ENCODE measurements around the gene ANKRD62.
"Not testable (repeated sequence)": the region's sequence is repeated elsewhere in the genome, so short reads cannot be mapped to it uniquely, and the experiment has no call there.

The ANKRD62 gene

DNA sequence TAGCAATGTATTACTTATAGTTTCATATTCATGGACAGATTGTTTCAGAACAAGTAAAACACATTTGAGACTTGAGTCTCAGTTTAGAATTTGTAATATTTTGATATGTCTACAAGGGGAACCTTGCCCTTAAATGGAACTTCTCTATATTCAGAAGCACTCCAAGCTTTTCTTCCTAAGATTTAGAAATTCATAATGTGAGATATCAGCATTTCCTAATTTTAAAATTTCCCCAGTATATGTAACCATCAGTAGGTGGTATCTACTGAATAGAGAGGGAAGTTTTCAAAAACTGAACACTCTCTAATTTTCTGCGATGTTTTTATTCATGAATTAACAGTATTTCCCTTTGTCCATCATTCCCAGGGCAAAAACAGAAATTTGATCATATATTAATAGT, 7.6 kb downstream of the ANKRD62 start:
- no peak for DNase-seq

DNA sequence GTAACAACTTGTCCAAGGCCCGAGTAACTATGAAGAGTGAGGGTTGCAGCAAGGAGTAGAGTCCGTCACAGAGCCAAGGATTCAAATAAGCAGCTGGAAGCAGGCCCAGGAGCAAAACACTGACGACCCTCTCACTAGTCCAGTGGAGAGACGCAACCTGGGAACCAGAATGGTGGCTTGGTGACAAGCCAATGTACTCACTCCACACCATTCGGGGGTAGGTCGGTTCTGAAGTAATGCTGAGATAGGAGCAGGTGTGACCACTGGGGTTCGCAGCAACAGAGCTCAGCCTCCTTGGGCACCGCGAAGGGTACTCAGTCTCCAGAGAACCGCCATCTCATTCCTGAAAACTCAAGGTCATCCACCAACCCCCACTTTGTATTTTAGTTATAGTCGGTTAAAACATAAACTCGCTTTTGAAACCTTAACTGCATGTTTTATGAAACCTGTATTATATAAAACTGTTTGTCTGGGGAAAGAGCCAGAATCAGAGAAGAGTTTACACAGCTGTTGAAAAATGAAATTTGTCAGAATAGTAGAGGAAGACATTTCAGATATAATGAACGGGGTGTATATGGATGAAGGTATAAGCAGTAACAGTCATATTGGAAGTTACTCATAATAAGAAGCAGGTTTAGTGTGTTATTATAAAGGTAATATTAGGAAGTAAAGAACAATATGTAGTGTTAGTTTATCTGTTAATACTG, 8.6 kb downstream of the ANKRD62 start:
- no peak for DNase-seq

DNA sequence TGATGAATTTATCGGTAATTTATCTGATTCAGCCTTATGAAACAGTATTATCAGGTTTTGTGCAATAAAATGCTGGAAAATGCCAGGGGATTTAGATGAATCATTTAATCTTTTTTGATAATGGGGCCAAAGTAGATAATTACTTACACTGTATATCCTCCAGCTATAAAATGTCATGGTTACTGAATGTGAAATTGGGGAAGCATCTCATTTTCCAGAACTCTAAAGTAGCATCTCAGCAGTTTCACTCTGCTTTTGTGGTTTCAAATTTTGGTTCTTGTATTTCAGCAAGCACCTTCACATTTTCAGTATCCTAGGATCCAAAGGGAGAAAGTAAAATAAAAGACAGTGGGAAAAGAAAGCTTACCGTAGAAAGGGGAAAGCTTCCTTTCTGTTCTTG, 12.8 kb downstream of the ANKRD62 start:
- DNase-seq = no peak

DNA sequence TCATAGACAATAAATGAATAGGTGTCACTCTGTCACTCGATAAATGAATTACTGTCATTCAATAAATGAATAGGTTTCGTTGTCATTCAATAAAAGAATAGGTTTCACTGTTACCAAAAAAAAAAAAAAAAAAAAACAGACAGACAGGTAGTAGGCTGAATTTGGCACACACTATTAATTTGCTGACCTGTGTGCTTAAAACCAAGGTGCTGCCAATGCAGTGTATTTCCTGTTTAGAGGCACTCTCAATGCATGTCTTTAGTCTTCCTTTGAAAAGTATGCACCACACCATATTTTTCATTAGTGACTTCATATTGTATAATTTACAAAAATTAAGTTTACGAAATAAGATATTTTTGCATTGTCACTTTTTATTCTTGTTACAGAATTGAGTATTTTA, 16.2 kb downstream of the ANKRD62 start:
- no peak for DNase-seq

DNA sequence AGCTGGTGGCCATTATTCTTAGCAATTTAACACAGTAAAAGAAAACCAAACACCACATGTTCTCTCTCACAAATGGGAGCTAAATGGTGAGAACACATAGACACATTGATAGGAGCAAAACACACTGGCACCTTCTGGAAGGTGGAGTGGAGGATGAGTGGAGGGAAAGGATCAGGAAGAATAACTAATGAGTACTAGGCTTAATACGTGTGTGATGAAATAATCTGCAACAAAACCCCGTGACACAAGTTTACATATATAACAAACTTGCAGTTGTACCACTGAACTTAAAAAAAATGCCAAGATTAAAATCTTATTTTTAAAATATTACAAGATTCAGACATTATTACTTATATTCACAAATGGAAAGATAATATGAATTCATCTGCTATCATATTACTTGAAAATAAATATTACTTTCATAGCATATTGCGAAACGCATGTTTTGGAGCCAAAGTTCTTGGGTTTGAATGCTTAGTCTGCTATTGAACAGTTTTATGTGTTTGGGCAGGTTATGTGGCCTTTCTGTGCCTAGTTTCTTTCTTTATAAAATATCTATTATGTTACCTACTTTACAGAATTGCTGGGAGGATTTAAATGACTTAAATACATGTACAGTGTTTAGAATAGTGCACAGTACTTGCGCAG, 20.5 kb downstream of the ANKRD62 start:
- DNase-seq = no peak

DNA sequence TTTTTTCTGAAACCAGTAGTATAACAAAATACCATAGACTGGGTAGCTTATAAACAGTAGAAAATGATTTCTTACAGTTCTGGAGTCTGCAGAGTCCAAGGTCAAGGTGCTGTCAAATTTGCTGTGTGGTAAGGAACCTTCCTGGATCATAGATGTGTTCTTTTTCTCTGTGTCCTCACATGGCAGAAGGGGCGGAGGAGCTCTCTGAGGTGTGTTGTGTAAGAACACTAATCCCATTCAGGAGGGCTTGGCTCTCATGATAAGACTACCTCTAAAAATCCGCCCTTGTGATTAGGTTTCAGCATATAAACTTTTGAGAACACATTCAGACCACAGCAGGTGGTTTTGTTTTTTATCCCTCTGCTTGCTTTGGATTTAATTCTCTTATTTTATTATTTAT, 25.7 kb downstream of the ANKRD62 start:
- no peak for DNase-seq

DNA sequence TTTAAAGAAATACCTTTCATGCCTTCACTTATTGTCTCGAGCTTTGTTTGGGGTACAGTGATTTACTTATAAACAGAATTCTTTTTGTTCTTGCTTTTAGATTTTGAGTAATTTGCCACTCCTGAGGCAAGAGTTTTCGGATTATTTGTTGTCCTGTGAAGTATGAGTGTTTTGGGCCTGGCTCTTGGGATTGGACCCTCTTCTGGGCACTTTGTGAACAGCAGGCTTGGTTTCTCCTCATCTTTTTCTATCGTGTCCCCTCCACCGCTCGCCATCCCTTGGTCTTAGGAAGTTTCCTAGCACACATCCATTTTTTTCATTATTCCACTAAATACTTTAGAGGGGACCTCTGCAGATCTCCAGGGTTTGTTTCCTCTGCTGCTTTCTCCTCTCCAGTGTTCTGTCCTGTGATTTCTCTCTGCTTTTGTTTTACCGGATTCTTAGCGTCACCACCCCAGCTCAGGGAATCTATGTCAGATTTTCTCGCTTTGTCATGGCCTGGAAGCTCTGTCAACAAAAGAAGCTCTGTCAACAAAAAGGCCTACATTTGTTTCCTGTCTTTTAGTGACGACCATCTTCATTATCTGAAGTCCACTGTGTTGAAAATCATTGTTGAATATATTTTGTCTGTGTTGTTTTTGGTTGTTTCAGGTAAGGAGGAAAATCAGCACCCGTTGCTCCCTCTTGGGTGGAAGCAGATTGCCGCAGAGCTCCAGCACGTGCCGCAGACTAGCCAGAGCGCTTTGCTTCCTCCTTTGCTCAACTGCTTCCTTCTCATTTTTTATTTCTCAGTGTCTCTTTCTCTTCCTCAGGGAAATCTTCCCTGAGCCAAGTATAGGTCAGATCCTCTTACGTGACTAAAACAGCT, 27.8 kb downstream of the ANKRD62 start:
- DNase-seq = no peak

DNA sequence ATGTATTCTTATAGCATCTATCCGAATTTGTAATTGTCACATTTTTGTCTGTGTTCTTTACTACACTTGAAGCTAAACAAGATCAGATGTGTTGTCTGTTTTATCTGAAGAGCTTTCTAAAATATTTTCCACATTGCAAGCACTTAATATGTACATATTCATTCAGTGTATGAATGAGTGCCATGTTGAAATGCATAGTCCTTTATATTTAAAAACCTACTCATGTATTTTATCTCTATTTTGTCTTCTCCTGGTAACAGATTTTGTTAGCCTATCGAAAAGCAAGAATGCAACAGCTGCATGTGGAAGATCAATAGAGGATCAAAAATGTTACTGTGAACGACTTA, 28.4 kb downstream of the ANKRD62 start:
- DNase-seq = not testable (repeated sequence)

DNA sequence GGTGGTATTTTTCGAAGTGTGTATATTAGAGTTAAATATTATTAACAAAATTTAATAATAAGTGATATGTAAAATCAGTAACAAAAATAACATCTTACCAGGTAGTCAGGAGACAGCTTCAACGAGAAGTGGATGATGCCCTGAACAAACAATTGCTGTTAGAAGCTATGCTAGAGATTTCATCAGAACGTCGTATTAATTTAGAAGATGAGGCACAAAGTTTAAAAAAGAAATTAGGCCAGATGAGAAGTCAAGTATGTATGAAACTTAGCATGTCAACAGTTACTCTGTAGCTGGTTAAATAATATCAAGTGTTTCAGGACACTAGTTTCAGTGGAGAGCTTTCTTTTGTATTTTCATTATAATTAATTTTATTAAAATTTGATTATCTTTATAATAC, 34.0 kb downstream of the ANKRD62 start:
- DNase-seq = not testable (repeated sequence)

DNA sequence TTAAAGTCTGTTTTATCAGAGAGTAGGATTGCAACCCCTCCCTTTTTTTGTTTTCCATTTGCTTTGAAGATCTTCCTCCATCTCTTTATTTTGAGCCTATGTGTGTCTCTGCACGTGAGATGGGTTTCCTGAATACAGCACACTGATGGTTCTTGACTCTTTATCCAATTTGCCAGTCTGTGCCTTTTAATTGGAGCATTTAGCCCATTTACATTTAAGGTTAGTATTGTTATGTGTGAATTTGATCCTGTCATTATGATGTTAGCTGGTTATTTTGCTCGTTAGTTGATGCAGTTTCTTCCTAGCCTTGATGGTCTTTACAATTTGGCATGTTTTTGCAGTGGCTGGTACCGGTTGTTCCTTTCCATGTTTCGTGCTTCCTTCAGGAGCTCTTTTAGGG, 45.2 kb downstream of the ANKRD62 start:
- DNase-seq = not testable (repeated sequence)

DNA sequence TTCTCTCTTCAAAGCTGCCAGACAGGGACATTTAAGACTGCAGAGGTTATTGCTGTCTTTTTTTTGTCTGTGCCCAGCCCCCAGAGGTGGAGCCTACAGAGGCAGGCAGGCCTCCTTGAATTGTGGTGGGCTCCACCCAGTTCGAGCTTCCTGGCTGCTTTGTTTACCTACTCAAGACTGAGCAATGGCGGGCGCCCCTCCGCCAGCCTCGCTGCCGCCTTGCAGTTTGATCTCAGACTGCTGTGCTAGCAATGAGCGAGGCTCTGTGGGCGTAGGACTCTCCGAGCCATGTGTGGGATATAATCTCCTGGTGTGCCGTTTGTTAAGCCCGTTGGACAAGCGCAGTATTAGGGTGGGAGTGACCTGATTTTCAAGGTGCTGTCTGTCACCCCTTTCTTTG, 47.2 kb downstream of the ANKRD62 start:
- DNase-seq = not testable (repeated sequence)

DNA sequence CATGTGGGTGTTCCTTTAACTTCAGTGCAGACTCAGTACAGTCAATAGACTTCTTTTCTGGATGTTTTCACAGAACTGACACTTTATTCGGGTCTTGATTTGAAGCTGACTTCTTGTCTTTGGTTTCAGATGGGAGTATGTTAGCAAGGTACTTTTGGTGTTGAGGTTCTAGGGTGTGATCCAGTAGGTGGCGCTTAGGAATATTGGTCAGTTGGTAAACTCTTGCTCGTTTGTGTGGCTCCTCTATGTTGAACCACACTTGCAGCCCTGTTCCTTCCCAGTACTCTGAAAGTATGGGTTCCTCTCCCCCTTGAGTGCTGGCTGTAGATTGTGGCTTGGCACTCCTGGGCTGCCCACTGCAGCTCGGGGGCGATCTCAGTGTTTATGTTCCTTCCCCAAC, 48.1 kb downstream of the ANKRD62 start:
- not testable (repeated sequence) for DNase-seq

DNA sequence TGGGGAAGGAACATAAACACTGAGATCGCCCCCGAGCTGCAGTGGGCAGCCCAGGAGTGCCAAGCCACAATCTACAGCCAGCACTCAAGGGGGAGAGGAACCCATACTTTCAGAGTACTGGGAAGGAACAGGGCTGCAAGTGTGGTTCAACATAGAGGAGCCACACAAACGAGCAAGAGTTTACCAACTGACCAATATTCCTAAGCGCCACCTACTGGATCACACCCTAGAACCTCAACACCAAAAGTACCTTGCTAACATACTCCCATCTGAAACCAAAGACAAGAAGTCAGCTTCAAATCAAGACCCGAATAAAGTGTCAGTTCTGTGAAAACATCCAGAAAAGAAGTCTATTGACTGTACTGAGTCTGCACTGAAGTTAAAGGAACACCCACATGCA, 55.8 kb downstream of the ANKRD62 start:
- not testable (repeated sequence) for DNase-seq

DNA sequence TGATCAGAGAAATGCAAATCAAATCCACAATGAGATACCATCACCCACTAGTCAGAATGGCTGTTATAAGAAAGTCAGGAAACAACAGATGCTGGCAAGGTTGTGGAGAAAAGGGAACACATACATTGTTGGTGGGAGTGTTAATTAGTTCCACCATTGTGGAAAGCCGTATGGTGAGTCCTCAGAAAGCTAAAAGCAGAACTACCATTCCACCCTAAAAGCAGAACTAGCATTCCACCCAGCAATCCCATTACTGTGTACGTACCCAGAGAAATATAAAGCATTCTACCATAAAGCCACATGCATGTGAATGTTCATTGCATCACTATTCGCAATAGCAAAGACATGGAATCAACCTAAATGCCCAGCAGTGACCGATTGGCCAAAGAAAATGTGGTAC, 60.7 kb downstream of the ANKRD62 start:
- no peak for DNase-seq

DNA sequence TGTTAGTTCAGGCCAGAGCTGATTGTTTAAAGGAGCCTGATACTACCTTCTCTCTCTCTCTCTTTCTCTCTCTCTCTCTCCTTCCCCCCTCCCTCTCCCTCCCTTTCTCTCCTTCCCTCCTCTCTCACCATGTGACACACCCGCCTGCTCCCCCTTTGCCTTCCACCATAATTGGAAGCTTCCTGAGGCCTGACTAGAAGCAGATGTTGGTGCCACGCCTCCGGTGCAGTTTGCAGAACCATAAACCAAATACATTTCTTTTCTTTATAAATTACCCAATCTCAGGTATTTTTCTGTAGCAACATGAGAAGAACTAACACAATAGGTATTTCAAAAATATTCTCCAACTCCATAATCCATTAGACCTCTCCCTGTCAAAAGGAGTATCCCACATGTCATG, 62.4 kb downstream of the ANKRD62 start:
- DNase-seq = no peak

DNA sequence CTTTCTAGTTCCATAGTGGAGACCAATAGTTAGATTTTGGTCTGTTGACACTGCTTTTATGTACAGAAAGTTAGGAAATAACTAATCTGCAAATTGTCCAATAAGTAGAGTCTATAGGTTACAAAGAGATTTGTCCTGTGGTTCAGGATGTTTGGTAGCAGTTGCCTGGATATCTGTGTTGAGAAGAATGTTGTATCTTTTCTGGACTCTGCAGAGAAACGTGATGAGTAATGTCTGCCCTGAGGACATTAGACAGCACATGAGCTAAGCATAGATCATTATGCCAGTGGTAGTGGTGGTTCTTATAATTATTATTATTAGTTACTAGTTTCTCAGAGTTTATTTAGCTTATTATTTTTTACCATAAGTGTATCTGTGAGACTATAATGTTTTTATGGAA, 65.8 kb downstream of the ANKRD62 start:
- no peak for DNase-seq

DNA sequence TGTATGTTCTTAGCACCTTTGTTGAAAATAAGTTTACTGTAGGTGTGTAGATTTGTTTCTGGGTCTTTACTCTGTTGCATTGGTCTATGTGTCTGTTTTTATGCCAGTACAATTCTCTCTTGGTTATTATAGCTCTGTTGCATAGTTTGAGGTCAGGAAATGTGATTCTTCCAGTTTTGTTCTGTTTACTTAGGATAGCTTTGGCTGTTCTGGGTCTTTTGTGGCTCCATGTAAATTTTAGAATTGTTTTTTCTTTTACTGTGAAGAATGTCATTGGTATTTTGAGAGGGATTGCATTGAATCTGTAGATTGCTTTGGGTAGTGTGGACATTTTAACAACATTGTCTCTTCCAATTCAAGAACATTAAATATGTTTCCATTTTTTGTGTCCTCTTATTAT, 69.1 kb downstream of the ANKRD62 start:
- DNase-seq = no peak

DNA sequence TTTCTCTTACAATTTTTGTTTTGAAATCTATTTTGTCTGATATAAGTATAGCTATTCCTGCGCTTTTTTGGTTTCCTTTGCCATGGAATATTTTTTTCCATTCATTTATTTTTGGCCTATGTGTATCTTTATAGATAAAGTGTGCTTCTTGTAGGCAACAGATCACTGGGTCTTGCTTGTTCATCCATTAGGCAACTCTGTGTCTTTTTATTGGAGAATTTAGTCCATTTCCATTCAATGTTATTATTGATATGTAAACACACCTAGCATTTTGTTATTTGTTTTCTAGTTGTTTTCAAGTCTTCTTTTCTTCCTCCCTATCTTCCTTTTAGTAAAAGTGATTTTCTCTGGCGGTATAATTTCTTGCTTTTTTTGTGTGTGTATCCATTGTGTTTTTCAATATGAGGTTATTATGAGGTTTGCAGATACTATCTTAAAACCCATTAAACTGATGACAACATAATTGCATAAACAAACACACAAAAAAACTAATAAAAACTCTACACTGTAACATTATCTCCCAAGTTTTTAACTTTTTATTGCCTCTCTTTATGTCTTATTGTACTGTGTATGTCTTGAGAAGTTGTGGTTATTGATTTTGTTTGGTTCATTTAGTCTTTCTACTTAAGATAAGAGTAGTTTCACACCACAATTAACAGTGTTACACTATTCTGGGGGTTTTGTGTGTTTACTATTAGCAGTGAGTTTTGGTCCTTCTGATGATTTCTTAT, 71.6 kb downstream of the ANKRD62 start:
- DNase-seq = no peak

Data from NCI-H1417 treated with DMSO at 0.1 percent for 48 hours (cell line).